SH-SY5Y (cell line): ENCODE measurements around the gene TTC31.

ENCODE experiments used
- GATA2 ChIP-seq: IDR thresholded peaks from 2 replicates; pipeline ENCODE4 v1.6.1; 2011; ENCODE audit warnings: mild to moderate bottlenecking, low read depth, low read length
- GATA3 ChIP-seq: IDR thresholded peaks from 2 replicates; pipeline ENCODE4 v1.6.1; 2011; ENCODE audit warnings: low read depth, mild to moderate bottlenecking, low read length, moderate library complexity

DNA sequence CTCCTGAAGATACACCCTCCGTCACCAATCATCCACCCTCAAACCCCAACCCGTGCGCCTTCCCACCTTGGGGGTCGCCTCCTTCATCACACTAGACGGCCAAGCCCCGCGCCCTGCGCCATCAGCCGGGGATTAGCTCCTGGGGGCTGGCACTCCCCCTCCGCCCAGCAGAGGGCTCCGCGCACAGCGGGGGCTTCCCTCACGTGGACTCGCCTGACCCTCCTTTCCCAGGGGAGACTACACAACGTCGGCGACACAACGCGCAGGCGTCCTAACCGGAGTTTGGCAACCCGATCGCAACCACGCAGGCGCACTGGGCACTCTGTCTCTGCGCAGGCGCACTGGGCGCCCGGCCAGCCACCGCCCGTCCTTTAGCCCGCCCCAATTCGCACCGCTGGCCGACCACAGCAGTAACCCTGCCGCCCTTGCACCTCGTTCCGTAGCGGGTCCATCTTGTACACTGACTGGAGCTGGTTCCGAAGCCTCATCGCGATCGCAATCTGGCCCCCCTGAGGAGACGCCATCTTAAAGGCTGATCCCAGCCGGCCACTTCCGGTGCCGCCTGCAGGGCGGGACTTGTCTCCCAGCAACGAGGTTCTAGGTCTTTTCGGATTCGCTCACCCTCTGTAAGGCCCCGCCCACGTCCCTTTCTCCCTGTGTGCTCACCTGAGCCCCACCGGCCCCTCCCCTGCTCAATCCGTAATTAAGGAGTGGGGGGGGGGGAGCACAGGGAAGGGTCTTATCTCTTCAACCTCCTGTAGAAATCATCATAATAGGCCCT is 24.5 kb downstream of the TTC31 start, which contains the start of gene PCGF1:
- peak; percentile 87 for TF ChIP-seq GATA2
- no peak for TF ChIP-seq GATA3
